Smooth muscle cell (in vitro differentiated cells): Measurements from ENCODE around the gene TTC19. TPM values are rescaled to one million over a fixed set of nuclear protein-coding genes. Genes with fewer than 3 reads are reported as not detected.

ENCODE experiments used
- DNase-seq: peaks from one replicate; lab custom pipeline; 2025; ENCODE audit not compliant: unreplicated experiment; lab: John Stamatoyannopoulos, UW
- H2AFZ ChIP-seq: fragments of 200-600 bp; sonication (generic); 2 replicates; pipeline ENCODE4 v1.6.0; 2016; ENCODE audit warnings: antibody characterized with exemption, low read depth, mild to moderate bottlenecking
- H3F3A ChIP-seq: fragments of 200-600 bp; sonication (generic); 2 replicates; pipeline ENCODE4 v1.6.0; 2017; ENCODE audit warnings: antibody characterized with exemption, low read depth
- H3K27ac ChIP-seq: fragments of 200-600 bp; sonication (generic); 2 replicates; pipeline ENCODE4 v1.5.1; 2016; ENCODE audit warnings: low read depth, mild to moderate bottlenecking
- H3K27me3 ChIP-seq: fragments of 200-600 bp; sonication (generic); 2 replicates; pipeline ENCODE4 v1.6.1; 2016; ENCODE audit warnings: low read depth, mild to moderate bottlenecking
- H3K36me3 ChIP-seq: fragments of 200-600 bp; sonication (generic); 2 replicates; pipeline ENCODE4 v1.5.1; 2016; ENCODE audit warnings: low read depth
- H3K4me1 ChIP-seq: fragments of 200-600 bp; sonication (generic); 2 replicates; pipeline ENCODE4 v1.5.1; 2016; ENCODE audit warnings: low read depth
- H3K4me2 ChIP-seq: fragments of 200-600 bp; sonication (generic); 2 replicates; pipeline ENCODE4 v1.6.0; 2016; ENCODE audit warnings: mild to moderate bottlenecking
- H3K4me3 ChIP-seq: fragments of 200-600 bp; sonication (generic); 2 replicates; pipeline ENCODE4 v1.5.1; 2016; ENCODE audit warnings: mild to moderate bottlenecking
- H3K79me2 ChIP-seq: fragments of 200-600 bp; sonication (generic); 2 replicates; pipeline ENCODE4 v1.6.0; 2016; ENCODE audit warnings: low read depth, mild to moderate bottlenecking
- H3K9ac ChIP-seq: fragments of 200-600 bp; sonication (generic); 2 replicates; pipeline ENCODE4 v1.6.0; 2016; ENCODE audit warnings: low read depth
- H3K9me3 ChIP-seq: fragments of 200-600 bp; sonication (generic); replicated peaks from 2 replicates; pipeline ENCODE4 v1.5.1; 2016; ENCODE audit warnings: low read depth
- H4K20me1 ChIP-seq: fragments of 200-600 bp; sonication (generic); 2 replicates; pipeline ENCODE4 v1.6.0; 2016; ENCODE audit warnings: low read depth
- CTCF ChIP-seq: fragments of 200-600 bp; sonication (generic); IDR thresholded peaks from 2 replicates; pipeline ENCODE4 v1.5.1; 2017; ENCODE audit warnings: borderline replicate concordance, mild to moderate bottlenecking, antibody characterized with exemption; ENCODE audit not compliant: insufficient read depth, poor library complexity, severe bottlenecking
- WGBS: methylation state at CpG from one replicate; pipeline ENCODE4 v1.1.7; 2016; ENCODE audit warnings: low lambda C conversion rate; 5-methylcytosine and 5-hydroxymethylcytosine counted together
- polyA plus RNA-seq: library from polyadenylated mRNA; unstranded; fragments of >200 nt; fragmentation: Nextera tagmentation; extraction: Ambion mirVana; gene quantifications from 2 replicates; pipeline ENCODE4 v1.2.1, GENCODE V29; 2016
- total RNA-seq: library from RNA; depleted of rRNA; stranded (reverse); fragments of >200 nt; gene quantifications from 2 replicates; pipeline ENCODE4 v1.2.3, GENCODE V29; 2014

The TTC19 gene
- total and polyA plus RNA-seq, 2 experiments from 2014 or later: 17.4 to 38.7 TPM

GRCh38 chr17:16075949-16076348 lies 76.3 kb downstream of the TTC19 start:
- H3K36me3 ChIP-seq: peaks cover 34% of the 10 kb centered on the region
- 95% methylated on average over 5 of the region's 5 CpGs for WGBS
- no peak overlapping the region for H3K9ac ChIP-seq
- H3K27ac ChIP-seq: no peak overlapping the region
- H3K9me3 ChIP-seq: no peaks in the 10 kb centered on the region
- no peaks in the 10 kb centered on the region for H3K79me2 ChIP-seq
- no peak for TF ChIP-seq CTCF
- no peaks in the 10 kb centered on the region for H3K27me3 ChIP-seq
- H3K4me2 ChIP-seq: no peak overlapping the region
- DNase-seq: no peak
- no peaks in the 10 kb centered on the region for H3F3A ChIP-seq
- peaks cover 10% of the 10 kb centered on the region for H4K20me1 ChIP-seq
- no peak overlapping the region for H2AFZ ChIP-seq
- no peaks in the 10 kb centered on the region for H3K4me1 ChIP-seq
- H3K4me3 ChIP-seq: no peak overlapping the region

Other genes with a start within 250 kb of the TTC19 start
- 14.2 and 24.7 TPM in 2 replicates for gene ADORA2B, start 54.7 kb upstream of the TTC19 start, total RNA-seq
- gene ADORA2B, start 54.7 kb upstream of the TTC19 start, polyA plus RNA-seq: 17.0 and 18.8 TPM in 2 replicates
- gene ZSWIM7, start 120 bp upstream of the TTC19 start, total RNA-seq: 11.7 and 16.8 TPM in 2 replicates
- 22.0 and 23.6 TPM in 2 replicates for gene ZSWIM7, start 120 bp upstream of the TTC19 start, polyA plus RNA-seq
- gene NCOR1, start 215.7 kb downstream of the TTC19 start, total RNA-seq: 87.9 and 119 TPM in 2 replicates
- gene NCOR1, start 215.7 kb downstream of the TTC19 start, polyA plus RNA-seq: 79.1 and 105 TPM in 2 replicates
- gene PIGL, start 217.4 kb downstream of the TTC19 start, total RNA-seq: 33.5 and 56.0 TPM in 2 replicates
- gene PIGL, start 217.4 kb downstream of the TTC19 start, polyA plus RNA-seq: 20.2 and 30.1 TPM in 2 replicates